Suprapubic skin (tissue), 4 donors: Measurements from ENCODE around the gene PRELID1. TPM values are rescaled to one million over a fixed set of nuclear protein-coding genes. Genes with fewer than 3 reads are reported as not detected.
"Not testable (repeated sequence)": the region's sequence is repeated elsewhere in the genome, so short reads cannot be mapped to it uniquely, and the experiment has no call there.

Source experiments
- DNase-seq, 2 donors: peaks; one replicate each; pipeline ENCODE4 v3.0.0-alpha.2; 2019; ENCODE audit warnings: low spot score in 2 of 2
- H3K27ac ChIP-seq: fragments of 200-600 bp; sonication (generic); one replicate; pipeline ENCODE4 v1.5.1; 2019
- H3K27me3 ChIP-seq: fragments of 200-600 bp; sonication (generic); one replicate; pipeline ENCODE4 v1.5.1; 2019
- H3K36me3 ChIP-seq: fragments of 200-600 bp; sonication (generic); one replicate; pipeline ENCODE4 v1.5.1; 2019
- H3K4me1 ChIP-seq: fragments of 200-600 bp; sonication (generic); one replicate; pipeline ENCODE4 v1.5.1; 2019
- H3K4me3 ChIP-seq: fragments of 200-600 bp; sonication (generic); one replicate; pipeline ENCODE4 v1.5.1; 2019; ENCODE audit warnings: mild to moderate bottlenecking
- H3K9me3 ChIP-seq: fragments of 200-600 bp; sonication (generic); one replicate; pipeline ENCODE4 v1.5.1; 2019
- EP300 ChIP-seq: sonication (generic); formaldehyde crosslinking; IDR thresholded peaks from one replicate; pipeline ENCODE4 v1.6.1; 2017; ENCODE audit warnings: antibody characterized with exemption
- POLR2A ChIP-seq, 2 donors: fragments of 450-650 bp; IDR thresholded peaks; one replicate each; pipeline ENCODE4 v1.6.1; 2017; ENCODE audit warnings: antibody characterized with exemption in 2 of 2, mild to moderate bottlenecking in 2 of 2, moderate library complexity in 2 of 2
- POLR2AphosphoS5 ChIP-seq, 3 donors: sonication (generic); formaldehyde crosslinking; IDR thresholded peaks; one replicate each; pipeline ENCODE4 v1.6.1; 2017; ENCODE audit warnings: antibody characterized with exemption in 3 of 3
- WGBS: methylation state at CpG from one replicate; pipeline ENCODE4 v1.1.5; 2018; 5-methylcytosine and 5-hydroxymethylcytosine counted together
- total RNA-seq, 4 donors: library from RNA; depleted of rRNA; stranded (reverse); fragments of >200 nt; gene quantifications; one replicate each; pipeline ENCODE4 v1.1.0, GENCODE V29; 2016
- TF ChIP-seq, protein P1 (sequence below), 2 donors: fragments of 200-600 bp in 1 of 2; fragments of 450-650 bp in 1 of 2; sonication (generic) in 1 of 2; IDR thresholded peaks; one replicate each; pipeline ENCODE4 v1.5.1; 2016 to 2019; ENCODE audit warnings: antibody characterized with exemption in 2 of 2, mild to moderate bottlenecking in 1 of 2, moderate library complexity in 1 of 2

The PRELID1 gene
- total RNA-seq, 4 donors from 2014 or later: 54.2 to 90.1 (median 62.1) TPM

DNA sequence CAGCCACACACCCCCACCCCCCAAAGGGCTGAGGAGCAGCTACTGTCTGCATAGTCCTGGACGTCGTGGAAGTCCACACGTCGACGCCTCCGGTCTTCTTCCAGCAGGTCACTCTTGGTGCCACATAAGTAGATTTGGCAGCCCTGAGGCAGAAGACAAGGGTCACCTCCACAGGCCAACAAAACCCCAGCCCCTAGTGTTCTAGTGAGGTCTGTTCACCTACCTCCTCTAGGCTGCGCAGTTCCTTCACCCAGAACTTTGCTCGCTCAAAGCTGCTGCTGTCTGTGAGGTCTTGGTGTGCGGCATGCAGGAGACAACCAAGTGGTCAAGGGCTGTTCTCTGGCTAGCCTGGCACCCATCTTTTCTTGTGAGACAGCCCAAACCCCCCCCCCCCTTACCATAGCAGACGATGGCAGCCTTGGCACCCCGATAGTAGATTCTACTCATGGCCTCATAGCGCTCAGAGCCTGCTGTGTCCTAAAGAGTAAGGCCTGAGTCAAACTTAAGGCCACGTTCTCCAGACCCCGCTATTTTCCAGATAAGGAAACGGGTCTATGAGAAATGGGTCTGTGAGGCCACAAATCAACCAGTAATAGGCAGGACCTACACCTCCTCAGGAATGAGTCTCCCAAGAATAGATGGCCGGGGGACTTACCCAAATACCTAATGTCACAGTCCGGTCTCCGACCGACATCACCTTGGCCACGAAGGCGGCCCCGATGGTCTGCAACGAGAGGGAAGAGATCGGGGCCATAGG is 1.1 kb upstream of the PRELID1 start:
- 53% methylated on average over 10 of the region's 24 CpGs for WGBS
- Histone ChIP-seq H3K36me3 (peaks cover 24% of the 10 kb centered on the region), H3K4me3 (peak overlapping the region; percentile 69), H3K4me1 (peaks cover 76% of the 10 kb centered on the region), H3K27ac (peak overlapping the region; percentile 85), H3K27me3 (no peaks in the 10 kb centered on the region), H3K9me3 (no peaks in the 10 kb centered on the region)
- peak in 1 of 2 donors; percentile 68 for DNase-seq
- TF ChIP-seq EP300 (no peak), POLR2AphosphoS5 (IDR thresholded peaks at IDR 0.05) (no peak), POLR2A (IDR thresholded peaks at IDR 0.05) (no peak)
- TF ChIP-seq, protein P1, sequence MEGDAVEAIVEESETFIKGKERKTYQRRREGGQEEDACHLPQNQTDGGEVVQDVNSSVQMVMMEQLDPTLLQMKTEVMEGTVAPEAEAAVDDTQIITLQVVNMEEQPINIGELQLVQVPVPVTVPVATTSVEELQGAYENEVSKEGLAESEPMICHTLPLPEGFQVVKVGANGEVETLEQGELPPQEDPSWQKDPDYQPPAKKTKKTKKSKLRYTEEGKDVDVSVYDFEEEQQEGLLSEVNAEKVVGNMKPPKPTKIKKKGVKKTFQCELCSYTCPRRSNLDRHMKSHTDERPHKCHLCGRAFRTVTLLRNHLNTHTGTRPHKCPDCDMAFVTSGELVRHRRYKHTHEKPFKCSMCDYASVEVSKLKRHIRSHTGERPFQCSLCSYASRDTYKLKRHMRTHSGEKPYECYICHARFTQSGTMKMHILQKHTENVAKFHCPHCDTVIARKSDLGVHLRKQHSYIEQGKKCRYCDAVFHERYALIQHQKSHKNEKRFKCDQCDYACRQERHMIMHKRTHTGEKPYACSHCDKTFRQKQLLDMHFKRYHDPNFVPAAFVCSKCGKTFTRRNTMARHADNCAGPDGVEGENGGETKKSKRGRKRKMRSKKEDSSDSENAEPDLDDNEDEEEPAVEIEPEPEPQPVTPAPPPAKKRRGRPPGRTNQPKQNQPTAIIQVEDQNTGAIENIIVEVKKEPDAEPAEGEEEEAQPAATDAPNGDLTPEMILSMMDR (IDR thresholded peaks at IDR 0.05): no peak

DNA sequence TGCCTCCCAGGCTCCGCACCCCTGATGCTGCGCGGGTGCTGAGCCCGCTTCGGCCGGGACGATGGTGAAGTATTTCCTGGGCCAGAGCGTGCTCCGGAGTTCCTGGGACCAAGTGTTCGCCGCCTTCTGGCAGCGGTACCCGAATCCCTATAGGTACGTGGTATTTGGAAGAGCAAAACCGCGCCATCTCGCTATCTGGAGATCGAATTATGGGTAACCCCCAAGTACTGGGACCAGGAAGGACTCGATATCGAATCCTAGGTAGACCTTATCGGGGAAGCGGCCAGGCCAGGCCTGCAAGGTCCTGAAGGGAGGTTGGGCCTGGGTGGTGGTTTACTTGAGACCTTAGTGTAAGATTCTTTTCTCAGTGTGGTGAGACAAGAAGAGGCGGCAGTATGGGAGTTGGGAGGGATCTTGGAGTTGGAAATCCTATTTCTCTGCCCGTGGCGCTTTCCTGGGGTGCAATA is 359 bp downstream of the PRELID1 start:
- Histone ChIP-seq H3K9me3 (no peaks in the 10 kb centered on the region), H3K27ac (peak overlapping the region; percentile 85), H3K36me3 (peaks cover 27% of the 10 kb centered on the region), H3K4me3 (peak overlapping the region; percentile 69), H3K27me3 (no peaks in the 10 kb centered on the region), H3K4me1 (peaks cover 77% of the 10 kb centered on the region)
- no peak for DNase-seq
- 3% methylated on average over 5 of the region's 25 CpGs for WGBS
- TF ChIP-seq EP300 (no peak), POLR2A (IDR thresholded peaks at IDR 0.05) (no peak), POLR2AphosphoS5 (IDR thresholded peaks at IDR 0.05) (no peak)
- TF ChIP-seq, protein P1 (IDR thresholded peaks at IDR 0.05): no peak

DNA sequence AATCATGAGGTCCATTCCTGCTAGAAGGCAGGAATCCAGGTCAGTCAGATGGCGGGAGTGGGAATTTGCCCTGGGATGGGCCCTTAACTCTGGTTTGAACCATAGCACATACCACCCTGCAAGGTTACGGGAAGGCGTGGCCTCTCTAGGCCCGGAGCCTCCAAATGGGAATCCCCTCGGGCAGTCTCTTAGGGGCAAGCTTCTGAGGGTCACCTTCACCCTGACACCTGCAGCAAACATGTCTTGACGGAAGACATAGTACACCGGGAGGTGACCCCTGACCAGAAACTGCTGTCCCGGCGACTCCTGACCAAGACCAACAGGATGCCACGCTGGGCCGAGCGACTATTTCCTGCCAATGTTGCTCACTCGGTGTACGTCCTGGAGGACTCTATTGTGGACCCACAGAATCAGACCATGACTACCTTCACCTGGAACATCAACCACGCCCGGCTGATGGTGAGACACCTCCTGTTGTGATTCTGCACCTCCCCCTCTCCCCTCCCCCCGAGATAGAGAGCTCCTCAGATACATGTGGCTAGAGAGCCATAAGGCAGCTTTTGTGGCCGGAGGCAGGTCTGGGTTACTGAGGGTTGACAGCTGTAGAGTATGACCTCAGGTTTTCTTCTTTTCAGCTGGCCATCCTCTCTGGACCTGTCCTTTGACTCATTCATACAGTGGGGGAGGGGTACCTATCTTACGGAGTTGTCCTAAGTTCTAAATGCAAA is 957 bp downstream of the PRELID1 start:
- Histone ChIP-seq H3K27me3 (no peaks in the 10 kb centered on the region), H3K4me1 (peaks cover 75% of the 10 kb centered on the region), H3K27ac (peak overlapping the region; percentile 85), H3K9me3 (no peaks in the 10 kb centered on the region), H3K36me3 (peaks cover 27% of the 10 kb centered on the region), H3K4me3 (peak overlapping the region; percentile 69)
- 34% methylated on average over 12 of the region's 19 CpGs for WGBS
- TF ChIP-seq, protein P1 (IDR thresholded peaks at IDR 0.05): no peak
- no peak for TF ChIP-seq POLR2AphosphoS5 (IDR thresholded peaks at IDR 0.05)
- TF ChIP-seq EP300: no peak
- TF ChIP-seq POLR2A (IDR thresholded peaks at IDR 0.05): no peak
- peak in 1 of 2 donors; percentile 73 for DNase-seq

DNA sequence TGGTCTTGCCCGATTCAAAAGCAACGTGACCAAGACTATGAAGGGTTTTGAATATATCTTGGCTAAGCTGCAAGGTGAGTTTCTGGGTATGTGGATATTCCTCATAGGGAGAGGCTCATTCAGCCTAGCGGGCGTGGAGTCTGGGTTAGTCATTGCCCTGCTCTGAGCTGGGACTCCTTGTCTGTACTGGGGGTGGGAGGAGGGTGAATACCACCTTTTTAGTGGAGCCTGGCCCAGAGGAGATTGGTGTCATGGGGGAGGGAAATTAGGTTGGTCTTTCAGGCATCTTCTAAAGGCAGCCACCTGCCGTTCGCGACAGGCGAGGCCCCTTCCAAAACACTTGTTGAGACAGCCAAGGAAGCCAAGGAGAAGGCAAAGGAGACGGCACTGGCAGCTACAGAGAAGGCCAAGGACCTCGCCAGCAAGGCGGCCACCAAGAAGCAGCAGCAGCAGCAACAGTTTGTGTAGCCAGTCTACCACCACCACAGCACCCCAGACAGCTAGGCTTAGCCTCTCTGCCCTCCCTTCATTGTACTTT is 2.6 kb downstream of the PRELID1 start:
- Histone ChIP-seq H3K36me3 (peaks cover 27% of the 10 kb centered on the region), H3K4me1 (peaks cover 71% of the 10 kb centered on the region)
- 83% methylated on average over 10 of the region's 11 CpGs for WGBS
- not testable (repeated sequence) for H3K9me3 ChIP-seq, H3K4me3 ChIP-seq, H3K27me3 ChIP-seq, H3K27ac ChIP-seq
- peak in 1 of 2 donors; percentile 64 for DNase-seq

DNA sequence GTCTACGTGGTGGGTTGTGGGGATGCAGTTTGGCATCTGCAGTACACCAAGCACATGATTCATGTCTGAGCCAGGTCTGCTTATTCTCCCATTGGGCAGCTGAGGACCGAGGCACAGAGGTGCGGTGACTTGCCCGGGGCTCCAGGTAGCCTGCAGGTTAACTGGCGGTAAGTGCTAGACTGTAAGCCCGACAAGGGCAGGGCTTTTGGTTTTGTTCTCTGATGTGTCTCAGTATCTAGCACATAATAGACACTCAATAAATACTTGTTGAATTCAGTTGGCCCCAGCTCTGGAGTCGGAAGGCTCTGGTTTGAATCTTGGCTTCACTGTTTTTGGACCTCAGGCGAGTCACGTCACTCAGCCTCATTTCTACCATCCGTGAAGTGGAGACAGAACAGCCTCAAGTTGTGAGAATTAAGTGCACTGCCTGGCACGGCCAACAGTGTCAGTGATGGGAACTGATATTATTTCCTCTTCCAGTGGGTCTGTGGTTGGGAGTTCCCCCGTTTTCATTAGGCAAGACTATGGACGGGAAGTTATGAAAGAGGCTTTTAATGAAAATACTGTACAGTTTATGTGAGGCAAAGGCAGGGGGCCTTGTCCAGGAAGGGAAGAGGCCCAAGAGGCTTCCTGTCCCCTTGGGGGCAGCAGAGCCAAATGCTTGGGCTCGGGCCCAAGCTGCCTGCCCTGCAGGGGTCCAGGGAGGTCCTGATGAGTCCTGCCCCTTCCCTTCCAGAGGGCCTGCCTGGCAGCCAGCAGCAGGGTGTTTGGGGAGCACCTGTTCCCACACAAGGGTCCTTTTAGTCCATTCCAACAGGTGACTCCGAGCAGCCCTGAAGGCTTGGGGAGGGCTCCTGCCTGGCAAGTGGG is 3.3 kb downstream of the PRELID1 start:
- H3K27me3 ChIP-seq: no peaks in the 10 kb centered on the region
- H3K9me3 ChIP-seq: no peaks in the 10 kb centered on the region
- no peak overlapping the region for H3K27ac ChIP-seq
- no peak overlapping the region for H3K4me3 ChIP-seq
- 69% methylated on average over 11 of the region's 15 CpGs for WGBS
- peaks cover 71% of the 10 kb centered on the region for H3K4me1 ChIP-seq
- TF ChIP-seq POLR2AphosphoS5 (IDR thresholded peaks at IDR 0.05) (no peak), POLR2A (IDR thresholded peaks at IDR 0.05) (no peak)
- TF ChIP-seq, protein P1 (IDR thresholded peaks at IDR 0.05): no peak
- H3K36me3 ChIP-seq: peaks cover 27% of the 10 kb centered on the region
- peak in 1 of 2 donors; percentile 70 for DNase-seq
